Measurements from ENCODE around the gene KCNJ9.
"Not testable (repeated sequence)": the region's sequence is repeated elsewhere in the genome, so short reads cannot be mapped to it uniquely, and the experiment has no call there.

Gene KCNJ9

DNA sequence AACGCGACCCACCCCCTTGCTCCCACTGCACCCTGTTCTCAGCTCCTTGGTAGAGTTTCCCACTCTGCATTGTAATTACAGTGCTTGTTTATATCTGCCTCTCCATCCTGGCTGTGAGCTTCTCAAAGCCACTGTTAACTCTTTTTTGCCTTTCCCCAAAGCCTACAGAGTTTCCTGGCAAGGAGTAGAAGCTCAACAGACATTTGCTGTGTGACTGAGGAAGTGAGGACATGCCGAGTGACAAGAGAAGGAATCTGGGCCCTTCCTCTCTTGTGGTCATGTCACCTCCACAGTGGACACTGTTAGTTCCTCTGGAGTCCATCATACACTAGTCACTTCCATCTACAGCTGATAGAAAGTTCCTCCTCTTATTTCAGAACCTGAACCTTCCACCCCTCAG is 23.1 kb downstream of the KCNJ9 start:
- DNase-seq: no peak

DNA sequence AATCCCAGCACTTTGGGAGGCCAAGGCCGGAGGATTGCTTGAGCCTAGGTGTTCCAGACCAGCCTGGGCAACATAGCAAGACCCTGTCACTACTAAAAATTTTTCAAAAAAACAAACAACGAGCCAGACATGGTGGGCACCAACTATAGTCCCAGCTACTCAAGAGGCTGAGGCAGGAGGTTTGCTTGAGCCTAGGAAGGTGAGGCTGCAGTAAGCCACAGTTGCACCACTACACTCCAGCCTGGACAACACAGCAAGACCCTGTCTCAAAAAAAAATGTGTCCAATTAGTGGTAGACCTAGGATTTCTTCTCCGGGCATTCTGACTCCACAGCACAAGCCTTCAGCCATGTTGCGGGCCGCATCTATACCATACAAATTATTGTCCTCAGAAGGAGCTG is 23.8 kb downstream of the KCNJ9 start:
- no peak for DNase-seq

DNA sequence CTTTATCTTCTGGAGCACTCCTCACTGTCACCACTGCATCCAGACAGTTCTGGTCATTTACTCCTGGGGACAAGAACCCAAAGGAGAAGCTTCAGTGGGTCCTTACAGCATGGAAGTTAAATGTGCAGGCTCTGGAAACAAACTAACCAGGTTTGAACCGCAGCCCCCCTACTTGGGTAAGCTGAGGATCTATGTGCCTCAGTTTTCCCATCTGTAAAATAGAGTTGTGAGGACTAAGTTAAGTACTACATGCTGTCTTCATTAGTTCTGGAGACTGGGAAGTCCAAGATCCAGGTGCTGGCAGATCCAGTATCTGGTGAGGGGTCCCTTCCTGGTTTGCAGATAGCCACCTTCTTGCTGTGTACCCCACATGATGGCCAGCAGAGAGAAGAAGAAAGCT is 26.2 kb downstream of the KCNJ9 start:
- no peak for DNase-seq

DNA sequence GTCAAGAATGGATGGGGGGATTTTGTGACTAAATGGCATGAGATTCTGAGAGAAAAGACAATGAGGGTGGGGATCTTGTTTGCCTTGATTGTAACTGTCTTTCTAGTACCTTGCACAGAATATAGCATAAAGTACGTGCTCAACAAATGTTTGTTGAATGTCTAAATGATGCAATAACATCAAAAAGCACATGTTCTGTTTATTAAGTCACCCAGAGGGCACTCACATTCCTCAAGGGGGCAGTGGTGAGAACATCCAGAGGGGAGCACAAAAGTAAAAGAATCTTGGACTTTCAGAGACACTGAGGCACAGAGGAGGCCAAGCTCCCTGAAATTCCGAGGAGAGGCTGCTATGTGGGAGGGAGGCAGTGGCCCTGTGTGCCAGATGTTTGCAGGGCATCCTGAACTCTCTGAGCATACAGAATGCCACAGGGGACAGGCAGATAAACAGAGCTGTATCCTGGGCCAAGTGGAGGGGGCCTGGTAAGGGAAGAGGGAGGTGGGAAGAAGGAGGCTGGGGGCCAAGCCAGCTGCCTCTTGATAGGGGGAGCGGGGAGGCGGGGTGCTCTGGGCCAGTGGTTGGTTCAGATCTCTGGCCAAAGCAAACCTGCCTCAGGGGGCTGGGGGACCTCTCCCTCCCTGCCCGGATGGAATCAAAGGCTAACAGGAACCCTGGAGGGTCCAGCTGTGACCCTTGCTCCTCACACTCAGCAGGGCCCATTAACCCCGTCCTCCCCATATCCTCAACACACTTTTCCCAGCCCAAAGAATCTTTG is 27.7 kb downstream of the KCNJ9 start:
- no peak for DNase-seq

DNA sequence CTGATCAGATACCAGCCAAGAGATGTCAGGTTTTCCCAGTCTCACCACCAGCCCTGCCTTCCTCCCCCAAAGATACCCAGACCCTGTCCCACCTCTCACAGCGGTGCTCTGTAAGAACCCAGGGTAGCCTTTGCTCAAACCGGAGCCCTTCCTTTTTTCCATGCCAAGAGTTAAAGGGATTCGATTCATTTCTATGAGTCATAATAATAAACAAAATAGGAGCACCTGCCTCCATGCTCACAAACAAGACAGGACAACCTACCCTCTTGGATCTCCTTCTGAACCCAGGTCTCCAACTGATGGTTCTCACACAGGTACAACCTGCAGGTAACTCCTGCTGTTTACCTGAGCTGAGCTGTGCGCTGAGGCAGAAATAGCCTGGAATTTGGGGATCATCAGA is 28.3 kb downstream of the KCNJ9 start:
- no peak for DNase-seq

DNA sequence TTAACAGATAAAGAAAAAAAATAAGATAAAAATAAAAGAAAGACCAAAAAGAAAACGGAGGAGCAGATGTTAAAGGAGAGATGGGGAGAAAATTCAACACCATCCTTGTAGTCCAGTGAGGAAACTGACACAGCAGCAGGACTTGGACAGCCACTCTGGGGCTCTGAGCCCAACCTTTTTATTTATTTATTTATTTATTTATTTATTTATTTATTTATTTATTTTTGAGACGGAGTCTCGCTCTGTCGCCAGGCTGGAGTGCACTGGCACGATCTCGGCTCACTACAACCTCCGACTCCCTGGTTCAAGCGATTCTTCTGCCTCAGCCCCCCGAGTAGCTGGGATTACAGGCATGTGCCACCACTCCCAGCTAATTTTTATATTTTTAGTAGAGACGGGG is 30.1 kb downstream of the KCNJ9 start:
- DNase-seq: not testable (repeated sequence)

DNA sequence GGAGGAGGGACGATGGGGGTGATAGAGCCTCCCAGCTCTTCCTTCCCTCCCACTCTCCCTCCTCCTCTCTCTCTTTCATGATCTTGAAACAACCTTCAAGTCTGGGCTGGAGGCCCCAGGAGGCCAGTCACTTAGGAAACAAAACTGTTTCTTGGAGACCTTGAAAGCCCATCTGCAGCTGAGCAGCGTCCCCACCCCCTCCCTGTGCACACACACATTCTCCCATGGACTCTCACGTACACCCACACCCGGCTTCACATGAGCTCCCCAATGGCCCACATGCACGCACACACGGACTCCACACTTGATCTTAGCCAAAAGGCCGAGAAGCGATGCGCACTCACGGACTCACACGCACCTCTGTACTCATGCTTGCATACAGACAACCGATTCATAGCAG is 31.0 kb downstream of the KCNJ9 start:
- no peak for DNase-seq

DNA sequence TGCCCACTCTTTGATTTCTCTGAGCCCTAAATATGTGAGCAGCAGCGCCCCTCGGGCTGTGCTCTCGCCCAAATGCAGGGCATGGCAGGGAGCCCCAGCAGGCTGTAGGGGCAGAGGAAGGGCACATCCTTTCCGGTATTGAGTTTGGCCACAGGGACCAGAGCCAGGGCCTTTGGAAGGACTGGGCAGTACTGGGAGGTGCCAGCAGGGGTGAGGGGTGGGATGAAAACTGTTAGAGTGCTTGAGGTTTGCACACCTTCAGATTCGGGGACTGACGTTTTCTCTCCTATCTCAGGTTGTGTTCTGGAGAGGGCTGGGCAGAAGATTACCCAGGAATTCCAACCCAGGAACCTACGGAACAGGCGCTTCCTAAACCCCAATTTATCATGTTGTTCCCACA is 32.1 kb downstream of the KCNJ9 start:
- DNase-seq: no peak

DNA sequence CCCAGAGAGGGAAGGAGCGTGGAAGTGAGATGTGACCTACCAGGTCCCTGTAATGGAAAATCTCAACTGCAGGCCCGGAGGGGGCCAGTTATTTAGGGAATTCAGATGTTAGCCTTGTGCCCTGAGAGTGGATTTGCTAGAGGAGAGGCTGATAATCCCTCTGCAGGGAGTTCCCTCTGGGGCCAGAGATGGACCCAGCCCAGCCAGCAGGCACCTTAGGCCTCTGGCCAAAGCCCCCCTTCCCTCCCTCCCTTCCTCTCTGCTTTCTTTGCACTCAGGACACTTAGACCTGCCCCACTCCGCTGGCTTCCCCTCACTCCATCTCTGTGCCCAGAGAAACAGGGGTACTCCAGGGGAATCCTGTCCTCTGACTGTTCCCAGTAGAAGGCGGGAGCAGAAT is 32.7 kb downstream of the KCNJ9 start:
- no peak for DNase-seq

DNA sequence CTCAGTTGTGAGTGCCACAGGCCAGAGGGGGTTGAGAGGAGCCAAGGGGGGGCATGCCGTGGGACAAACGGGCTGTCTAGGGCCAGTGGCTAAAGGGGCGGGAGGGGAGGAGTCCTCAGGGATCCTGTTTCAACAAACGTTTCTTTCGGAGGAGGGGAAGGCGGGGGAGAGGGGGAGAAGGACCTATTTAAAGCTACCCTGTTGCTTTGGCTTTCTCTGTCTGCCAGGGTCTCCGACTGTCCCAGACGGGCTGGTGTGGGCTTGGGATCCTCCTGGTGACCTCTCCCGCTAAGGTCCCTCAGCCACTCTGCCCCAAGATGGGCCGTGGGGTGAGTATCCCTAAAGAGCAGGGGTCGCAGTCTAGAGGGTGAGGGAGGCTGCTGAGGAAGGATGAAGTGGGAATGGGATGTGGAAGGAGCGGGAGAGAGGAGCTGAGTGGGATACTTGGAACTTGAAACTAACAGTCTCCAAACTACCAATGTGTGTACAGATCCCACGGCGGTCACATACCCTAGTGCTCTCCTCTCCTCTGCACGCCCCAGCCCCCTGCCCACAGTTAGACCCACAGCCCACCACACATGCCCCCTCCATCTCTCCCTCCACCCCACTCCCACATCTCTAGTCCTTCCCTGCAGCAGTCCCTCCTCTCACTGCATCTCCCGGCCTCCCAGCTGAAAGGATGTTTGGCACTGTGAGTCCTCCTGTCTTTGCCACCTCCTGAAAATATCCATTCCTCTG is 34.4 kb downstream of the KCNJ9 start, which contains the start of gene ATP1A2:
Gene ATP1A2 (plus strand): TSS at position 215 of the 738 bp plus-strand sequence. CDS start 103 bp downstream, at position 318.
- no peak for DNase-seq

DNA sequence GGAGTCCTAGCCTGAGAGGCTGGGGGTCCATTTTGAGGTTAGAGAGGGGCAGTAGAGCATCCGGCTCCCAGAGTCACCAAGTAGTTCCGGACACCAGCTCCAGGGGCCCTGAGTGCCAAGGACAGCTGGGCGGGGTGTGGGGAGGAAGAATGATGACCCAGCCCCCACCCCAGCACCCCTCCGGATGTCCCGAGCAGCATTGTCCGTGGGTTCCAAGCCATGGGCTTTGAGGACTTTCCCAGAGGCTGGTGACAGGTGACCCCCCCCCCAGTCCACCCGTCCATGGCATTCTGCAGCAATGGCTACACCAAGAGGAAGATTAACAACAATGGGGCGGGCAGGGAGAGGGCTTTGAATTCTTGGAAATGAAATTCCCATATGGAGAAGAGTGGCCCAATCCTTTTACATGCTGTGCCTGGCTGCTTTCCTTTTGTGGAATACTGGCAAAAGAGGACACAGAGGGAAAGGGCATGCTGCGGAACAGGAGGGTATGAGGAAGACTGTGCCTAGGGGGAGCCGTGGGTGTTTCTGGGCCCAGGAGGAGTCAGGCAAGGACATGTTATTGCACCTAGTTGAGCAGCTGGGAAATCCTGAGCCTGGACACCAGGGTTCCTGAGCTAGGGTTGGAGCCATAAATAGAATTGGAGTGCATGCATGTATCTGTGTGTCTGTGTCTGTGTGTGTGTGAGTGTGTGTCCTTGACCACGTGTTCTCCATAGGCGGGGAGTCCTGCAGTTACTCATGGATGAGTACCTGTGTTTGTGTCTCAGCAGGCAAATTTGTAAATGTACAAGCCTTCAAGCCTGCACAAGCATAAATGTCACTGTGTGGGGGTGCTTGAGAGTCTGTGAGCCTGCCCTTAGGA is 35.2 kb downstream of the KCNJ9 start:
- DNase-seq: no peak

DNA sequence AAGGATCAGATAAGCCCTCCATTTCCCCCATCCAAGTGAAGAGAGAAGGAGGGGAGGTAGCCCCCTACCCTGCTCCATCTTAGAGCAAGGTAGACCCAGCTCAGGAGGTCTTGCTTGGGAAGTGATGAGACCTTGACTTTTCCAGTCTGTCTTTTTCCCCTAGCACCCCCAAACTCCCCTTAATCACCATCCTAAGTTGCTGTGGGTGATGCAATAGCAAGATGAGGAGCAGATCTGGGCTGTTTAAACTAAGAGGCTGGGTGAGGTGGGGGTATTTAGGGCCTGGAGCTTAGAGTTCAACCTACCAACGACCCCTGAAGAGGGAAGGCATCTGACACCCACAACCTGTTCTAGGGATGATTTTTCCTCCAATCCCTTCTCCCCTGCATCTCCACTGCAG is 36.0 kb downstream of the KCNJ9 start:
- DNase-seq: no peak

DNA sequence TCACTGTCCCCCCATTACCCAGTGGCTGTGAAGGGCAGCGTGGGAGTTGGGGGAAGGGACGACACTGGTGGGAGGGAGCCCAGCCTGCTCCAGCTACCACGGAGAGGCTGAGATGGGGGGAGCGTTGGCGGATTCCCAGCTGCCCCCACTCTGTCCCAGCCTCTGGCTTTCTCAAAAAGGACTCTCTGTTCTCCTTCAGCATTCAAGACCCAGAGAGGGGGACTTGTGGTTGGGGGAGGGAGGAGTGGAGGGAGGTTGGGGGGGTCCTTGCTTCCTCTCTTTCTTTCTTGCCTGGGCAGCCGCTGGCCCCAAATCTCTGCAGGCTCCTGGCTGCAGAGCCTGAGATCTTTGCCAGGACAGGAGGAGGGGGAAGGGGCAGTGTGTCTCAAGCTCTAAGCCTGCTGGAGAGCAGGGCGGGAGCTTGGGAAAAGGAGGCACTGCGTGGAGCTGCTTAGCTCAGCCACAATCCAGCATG is 36.4 kb downstream of the KCNJ9 start:
- DNase-seq: no peak

DNA sequence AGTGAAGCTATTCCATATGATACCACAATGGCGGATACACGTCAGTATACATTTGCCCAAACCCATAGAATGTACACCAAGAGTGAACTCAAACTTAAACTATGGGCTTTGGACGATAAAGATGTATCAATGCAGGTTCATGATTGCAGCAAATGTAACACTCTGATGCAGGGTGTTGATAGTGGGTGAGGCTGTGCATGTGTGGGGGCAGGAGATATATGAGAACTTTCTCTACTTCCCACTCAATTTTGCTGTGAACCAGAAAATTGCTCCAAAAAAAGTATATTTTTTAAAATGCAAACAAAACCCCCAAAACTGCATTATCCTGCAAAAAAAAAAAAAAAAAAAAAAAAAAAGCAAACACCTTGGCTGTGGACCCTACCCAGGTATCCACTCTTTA is 37.6 kb downstream of the KCNJ9 start:
- DNase-seq: no peak

DNA sequence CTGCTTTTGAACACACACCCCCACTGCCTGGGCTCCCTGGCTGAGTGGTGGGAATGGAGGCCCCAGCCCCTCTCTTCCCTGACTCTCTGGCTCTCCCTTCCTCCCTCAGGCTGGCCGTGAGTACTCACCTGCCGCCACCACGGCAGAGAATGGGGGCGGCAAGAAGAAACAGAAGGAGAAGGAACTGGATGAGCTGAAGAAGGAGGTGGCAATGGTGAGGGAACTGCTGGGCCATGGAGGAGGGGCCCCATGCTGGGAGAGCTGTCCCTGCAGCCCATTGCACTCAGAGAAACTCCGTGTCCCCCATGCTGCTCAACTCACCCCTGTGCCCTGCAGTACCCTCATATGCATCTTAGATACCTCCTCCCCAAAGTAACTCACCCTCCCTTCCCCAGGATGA is 39.5 kb downstream of the KCNJ9 start:
- DNase-seq: no peak

DNA sequence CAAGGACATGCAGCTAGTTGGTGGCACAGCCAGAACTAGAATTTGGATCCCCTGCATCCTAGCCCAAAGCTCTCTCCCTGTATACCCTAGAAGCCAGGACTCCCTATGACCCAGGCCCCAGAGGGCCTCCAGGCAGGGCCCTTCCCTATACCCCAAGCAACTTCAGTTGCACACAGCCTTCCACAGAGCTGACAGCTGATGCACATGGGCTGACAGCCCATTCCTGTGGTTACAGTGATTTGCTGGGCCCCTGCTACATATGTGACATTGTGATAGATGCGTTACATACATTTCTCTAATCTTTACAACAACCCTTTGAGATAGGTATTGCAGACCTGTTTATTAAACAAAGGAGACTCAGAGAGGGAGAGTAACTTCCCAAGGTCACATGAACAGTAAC is 40.0 kb downstream of the KCNJ9 start:
- DNase-seq: no peak

DNA sequence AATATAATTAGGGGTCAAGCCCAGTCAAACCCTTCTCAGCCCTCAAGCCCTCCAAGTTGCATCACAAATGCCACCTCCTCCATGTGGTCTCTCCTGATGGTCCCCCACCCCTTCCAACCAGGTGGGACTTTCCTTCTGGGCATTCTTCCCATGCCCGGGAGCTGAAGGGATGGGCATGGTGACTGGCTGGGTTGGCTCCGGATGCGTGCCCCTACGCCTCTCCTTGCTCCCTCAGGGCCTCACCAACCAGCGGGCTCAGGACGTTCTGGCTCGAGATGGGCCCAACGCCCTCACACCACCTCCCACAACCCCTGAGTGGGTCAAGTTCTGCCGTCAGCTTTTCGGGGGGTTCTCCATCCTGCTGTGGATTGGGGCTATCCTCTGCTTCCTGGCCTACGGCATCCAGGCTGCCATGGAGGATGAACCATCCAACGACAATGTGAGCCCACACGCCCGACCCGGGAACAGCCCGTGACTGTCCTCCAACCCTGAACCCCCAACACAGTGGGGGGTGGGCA is 41.7 kb downstream of the KCNJ9 start:
- DNase-seq: no peak

DNA sequence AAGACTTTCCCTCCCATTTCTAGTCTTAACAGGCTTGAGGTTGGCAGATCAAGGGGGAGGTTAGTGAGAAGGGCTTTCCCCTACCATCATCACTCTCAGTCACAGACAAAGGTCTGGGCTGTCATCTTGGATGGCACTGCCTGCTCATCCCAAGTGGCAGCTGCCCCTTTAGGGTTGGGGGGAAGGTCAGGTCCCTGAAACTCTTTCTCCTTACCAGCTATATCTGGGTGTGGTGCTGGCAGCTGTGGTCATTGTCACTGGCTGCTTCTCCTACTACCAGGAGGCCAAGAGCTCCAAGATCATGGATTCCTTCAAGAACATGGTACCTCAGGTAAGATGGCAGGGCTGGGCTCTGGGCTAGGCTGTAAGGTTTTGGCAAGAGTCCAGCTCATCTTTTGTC is 42.4 kb downstream of the KCNJ9 start:
- DNase-seq: no peak

DNA sequence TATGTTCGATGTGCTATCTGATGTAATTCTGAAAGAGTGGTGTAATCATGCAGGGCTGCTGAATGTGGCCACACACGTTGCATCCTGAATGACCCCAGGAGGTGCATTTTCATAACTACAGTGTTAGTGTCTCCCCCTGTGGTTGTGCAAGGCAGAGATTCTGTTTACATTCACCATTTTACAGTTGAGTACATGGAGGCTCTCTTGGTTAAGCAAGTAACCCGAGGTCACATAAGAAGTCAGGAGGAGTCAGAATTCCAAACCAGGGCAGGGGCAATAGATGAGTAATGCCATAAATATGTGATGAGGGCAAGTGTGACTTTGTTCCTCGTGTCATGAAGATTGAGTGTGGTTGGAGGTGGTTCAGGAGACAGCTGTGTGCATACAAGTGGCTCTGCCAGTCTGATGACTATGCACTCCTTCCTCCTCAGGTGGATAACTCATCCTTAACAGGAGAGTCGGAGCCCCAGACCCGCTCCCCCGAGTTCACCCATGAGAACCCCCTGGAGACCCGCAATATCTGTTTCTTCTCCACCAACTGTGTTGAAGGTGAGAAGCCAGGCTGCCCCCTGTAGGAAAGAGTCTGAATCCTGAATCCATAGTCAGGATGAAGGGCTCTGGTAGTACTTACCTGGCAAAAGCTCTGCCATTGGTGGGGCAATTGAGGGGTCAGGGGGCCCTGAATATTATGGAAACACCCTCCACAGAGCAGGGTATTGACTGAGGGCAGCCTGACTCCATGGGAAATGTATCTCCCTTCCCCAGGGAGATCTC is 43.6 kb downstream of the KCNJ9 start:
- no peak for DNase-seq

DNA sequence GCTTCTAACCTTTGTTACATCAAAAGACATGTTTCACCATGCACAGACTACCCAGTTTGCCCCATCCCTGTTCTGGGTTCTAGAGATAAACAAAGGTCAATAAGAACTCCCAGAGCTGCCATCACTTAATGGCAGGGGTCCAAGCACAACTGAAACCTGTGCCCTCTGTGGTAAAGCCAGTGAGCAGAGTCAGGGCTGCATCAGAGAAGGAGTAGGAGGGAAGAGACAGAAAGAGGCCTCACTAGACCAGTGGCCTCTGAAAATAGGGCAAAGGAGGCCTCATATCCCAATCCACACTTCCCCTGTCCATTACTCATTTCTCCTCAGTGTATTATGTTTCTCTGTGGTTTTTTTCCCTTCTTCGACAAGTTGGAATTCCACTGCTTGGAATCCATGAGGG is 44.4 kb downstream of the KCNJ9 start:
- no peak for DNase-seq

DNA sequence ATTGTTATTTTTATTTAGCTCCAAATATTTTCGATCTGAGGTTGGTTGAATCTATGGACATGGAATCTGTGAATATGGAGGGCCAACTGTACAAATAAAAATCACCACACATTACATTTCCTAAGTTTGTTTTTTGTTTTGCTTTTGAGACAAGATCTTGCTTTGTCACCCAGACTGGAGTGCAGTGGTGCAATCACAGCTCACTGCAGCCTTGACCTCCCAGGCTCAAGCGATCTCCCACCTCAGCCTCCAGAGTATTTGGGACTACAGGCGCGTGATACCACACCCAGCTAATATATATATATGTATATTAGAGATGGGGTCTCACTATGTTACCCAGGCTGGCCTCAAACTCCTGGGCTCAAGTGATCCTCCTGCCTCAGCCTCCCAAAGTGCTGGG is 45.0 kb downstream of the KCNJ9 start:
- not testable (repeated sequence) for DNase-seq

DNA sequence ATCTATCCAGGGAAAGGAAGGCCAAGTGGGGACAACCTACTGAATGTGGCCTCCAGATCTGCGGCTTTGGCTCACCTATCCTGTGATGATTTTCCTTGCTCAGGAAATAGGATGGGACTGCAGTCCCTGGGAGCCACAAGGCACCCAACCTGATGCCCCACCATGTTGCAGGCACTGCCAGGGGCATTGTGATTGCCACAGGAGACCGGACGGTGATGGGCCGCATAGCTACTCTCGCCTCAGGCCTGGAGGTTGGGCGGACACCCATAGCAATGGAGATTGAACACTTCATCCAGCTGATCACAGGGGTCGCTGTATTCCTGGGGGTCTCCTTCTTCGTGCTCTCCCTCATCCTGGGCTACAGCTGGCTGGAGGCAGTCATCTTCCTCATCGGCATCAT is 46.0 kb downstream of the KCNJ9 start:
- DNase-seq: no peak

Data from NCI-H2029 (cell line).